ENCODE measurements around the gene MAP4K3. TPM values are rescaled to one million over a fixed set of nuclear protein-coding genes. Genes with fewer than 3 reads are reported as not detected.

The MAP4K3 gene
- total RNA-seq, 1 experiment from 2014 or later, result 21.4 TPM

DNA sequence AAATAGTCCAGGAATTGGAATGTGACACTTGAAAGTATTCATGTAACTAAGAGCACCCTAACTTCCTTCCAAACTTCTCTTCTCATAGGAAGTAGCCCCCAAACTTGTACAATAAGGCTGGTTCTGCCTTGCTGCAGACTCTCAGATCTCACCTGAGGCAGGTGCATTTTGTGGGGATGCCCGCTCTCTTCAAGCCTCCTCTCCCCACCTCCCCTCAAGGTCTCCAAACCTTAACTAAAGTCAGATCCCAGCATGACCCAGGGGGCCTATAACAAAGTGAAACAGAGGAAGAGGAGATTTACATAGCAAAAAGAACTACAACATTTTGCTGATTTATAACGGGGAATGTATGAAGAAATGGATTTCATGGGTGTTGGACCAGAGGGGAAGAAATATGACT, 216.9 kb downstream of the MAP4K3 start:
- CTCF ChIA-PET, result no interaction called here
- H3K4me2 ChIP-seq (ENCODE audit: low read length), result no peak overlapping the region
- no peak overlapping the region for H3K27ac ChIP-seq (ENCODE audit: low read depth, low read length)
- POLR2A ChIA-PET, result no interaction called here
- intact Hi-C loops (cut with micrococcal nuclease), result no loop called here
- H2AFZ ChIP-seq (ENCODE audit: low read depth, low read length, poor library complexity, severe bottlenecking), result no peak overlapping the region
- H4K20me1 ChIP-seq (ENCODE audit: insufficient read depth), result no peaks in the 10 kb centered on the region
- no peak for DNase-seq (ENCODE audit: low read depth, low spot score)
- H3K79me2 ChIP-seq (ENCODE audit: insufficient read depth, low read length), result no peaks in the 10 kb centered on the region
- no peaks in the 10 kb centered on the region for H3K36me3 ChIP-seq (ENCODE audit: control insufficient read depth in 1 of 2, insufficient read depth in 2 of 2, low read length in 2 of 2)
- RAD21 ChIA-PET (ENCODE audit: low non-redundant PET in 1 of 2, low total read pairs in 2 of 2, uncharacterized antibody in 2 of 2, unreplicated experiment in 2 of 2), result no interaction called here
- H3K4me1 ChIP-seq (ENCODE audit: control insufficient read depth in 1 of 2, insufficient read depth in 2 of 2, low read length in 2 of 2), result no peaks in the 10 kb centered on the region
- H3K9me3 ChIP-seq (ENCODE audit: control insufficient read depth in 1 of 2, insufficient read depth in 1 of 2, low read depth in 1 of 2, low read length in 2 of 2), result no peaks in the 10 kb centered on the region
- BruUV-seq (replicated peaks), result no TSS peak
- no peaks in the 10 kb centered on the region for H3K27me3 ChIP-seq (ENCODE audit: insufficient read depth, low read length)
- H3K4me3 ChIP-seq (replicated peaks in 1 of 2; ENCODE audit: low read depth in 1 of 2, low read length in 2 of 2), result no peak overlapping the region
- H3K9me2 ChIP-seq (ENCODE audit: insufficient read depth), result no peaks in the 10 kb centered on the region; the same call in 1 of the 2 replicates
- ATAC-seq, result no peak
- TF ChIP-seq SP1 (IDR thresholded peaks at IDR 0.05; ENCODE audit: low read depth), result no peak
- TF ChIP-seq, protein P1, sequence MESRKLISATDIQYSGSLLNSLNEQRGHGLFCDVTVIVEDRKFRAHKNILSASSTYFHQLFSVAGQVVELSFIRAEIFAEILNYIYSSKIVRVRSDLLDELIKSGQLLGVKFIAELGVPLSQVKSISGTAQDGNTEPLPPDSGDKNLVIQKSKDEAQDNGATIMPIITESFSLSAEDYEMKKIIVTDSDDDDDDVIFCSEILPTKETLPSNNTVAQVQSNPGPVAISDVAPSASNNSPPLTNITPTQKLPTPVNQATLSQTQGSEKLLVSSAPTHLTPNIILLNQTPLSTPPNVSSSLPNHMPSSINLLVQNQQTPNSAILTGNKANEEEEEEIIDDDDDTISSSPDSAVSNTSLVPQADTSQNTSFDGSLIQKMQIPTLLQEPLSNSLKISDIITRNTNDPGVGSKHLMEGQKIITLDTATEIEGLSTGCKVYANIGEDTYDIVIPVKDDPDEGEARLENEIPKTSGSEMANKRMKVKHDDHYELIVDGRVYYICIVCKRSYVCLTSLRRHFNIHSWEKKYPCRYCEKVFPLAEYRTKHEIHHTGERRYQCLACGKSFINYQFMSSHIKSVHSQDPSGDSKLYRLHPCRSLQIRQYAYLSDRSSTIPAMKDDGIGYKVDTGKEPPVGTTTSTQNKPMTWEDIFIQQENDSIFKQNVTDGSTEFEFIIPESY (IDR thresholded peaks at IDR 0.05; ENCODE audit: extremely low read depth, insufficient replicate concordance, low read length), result no peak
- no peak for TF ChIP-seq CBX3 (IDR thresholded peaks at IDR 0.05; ENCODE audit: low read depth)
- H3K9ac ChIP-seq (ENCODE audit: low read length), result no peak overlapping the region

DNA sequence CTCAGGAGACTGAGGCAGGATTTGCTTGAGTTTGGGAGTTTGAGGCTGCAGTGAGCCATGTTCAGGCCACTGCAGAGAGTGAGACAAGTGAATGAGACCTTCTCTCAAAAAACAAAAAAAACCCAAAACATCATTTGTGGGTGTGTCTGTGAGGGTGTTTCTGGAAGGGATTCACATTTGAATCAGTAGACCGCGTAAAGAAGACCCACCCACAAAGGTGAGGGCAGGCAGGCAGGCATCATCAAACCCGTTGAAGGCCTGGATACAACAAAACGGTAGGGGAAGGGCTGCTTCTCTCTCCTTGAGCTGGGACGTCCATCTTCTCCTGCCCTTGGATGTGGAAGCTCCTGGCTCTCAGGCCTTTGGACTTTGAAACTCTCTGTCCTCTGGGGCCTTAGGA, 218.7 kb downstream of the MAP4K3 start:
- BruUV-seq (replicated peaks), result no TSS peak

More for the DNA sequence above, 218.7 kb downstream of the MAP4K3 start:
- Histone ChIP-seq H3K79me2 (ENCODE audit: insufficient read depth, low read length) (no peaks in the 10 kb centered on the region), H3K27ac (ENCODE audit: low read depth, low read length) (no peak overlapping the region), H3K9me3 (ENCODE audit: control insufficient read depth in 1 of 2, insufficient read depth in 1 of 2, low read depth in 1 of 2, low read length in 2 of 2) (no peaks in the 10 kb centered on the region), H3K4me1 (ENCODE audit: control insufficient read depth in 1 of 2, insufficient read depth in 2 of 2, low read length in 2 of 2) (no peaks in the 10 kb centered on the region), H3K9ac (ENCODE audit: low read length) (no peak overlapping the region), H3K4me3 (replicated peaks in 1 of 2; ENCODE audit: low read depth in 1 of 2, low read length in 2 of 2) (no peak overlapping the region), H3K36me3 (ENCODE audit: control insufficient read depth in 1 of 2, insufficient read depth in 2 of 2, low read length in 2 of 2) (no peaks in the 10 kb centered on the region), H3K27me3 (ENCODE audit: insufficient read depth, low read length) (no peaks in the 10 kb centered on the region), H4K20me1 (ENCODE audit: insufficient read depth) (no peaks in the 10 kb centered on the region), H3K4me2 (ENCODE audit: low read length) (no peak overlapping the region), H2AFZ (ENCODE audit: low read depth, low read length, poor library complexity, severe bottlenecking) (no peak overlapping the region), H3K9me2 (ENCODE audit: insufficient read depth) (no peaks in the 10 kb centered on the region; the same call in 1 of the 2 replicates)
- TF ChIP-seq YY1 (IDR thresholded peaks at IDR 0.05; ENCODE audit: extremely low read depth, insufficient replicate concordance, low read depth, low read length) (no peak), SIN3A (IDR thresholded peaks at IDR 0.05; ENCODE audit: low read depth) (no peak), POLR2A (IDR thresholded peaks at IDR 0.05; ENCODE audit: borderline replicate concordance, extremely low read depth, insufficient read depth, insufficient read length) (no peak), POLR2AphosphoS5 (IDR thresholded peaks at IDR 0.05; ENCODE audit: low read depth, low read length) (no peak), TCF7L2 (IDR thresholded peaks at IDR 0.05; ENCODE audit: borderline replicate concordance, extremely low read depth, insufficient read depth, insufficient read length) (no peak), SP1 (IDR thresholded peaks at IDR 0.05; ENCODE audit: low read depth) (no peak), EZH2 (IDR thresholded peaks at IDR 0.05) (no peak), ZNF274 (IDR thresholded peaks at IDR 0.05; ENCODE audit: low read depth, low read length) (no peak), FOSL1 (IDR thresholded peaks at IDR 0.05; ENCODE audit: low read depth) (no peak)
- TF ChIP-seq, protein P1 (IDR thresholded peaks at IDR 0.05; ENCODE audit: extremely low read depth, insufficient replicate concordance, low read length), result no peak
- TF ChIP-seq, protein P2, sequence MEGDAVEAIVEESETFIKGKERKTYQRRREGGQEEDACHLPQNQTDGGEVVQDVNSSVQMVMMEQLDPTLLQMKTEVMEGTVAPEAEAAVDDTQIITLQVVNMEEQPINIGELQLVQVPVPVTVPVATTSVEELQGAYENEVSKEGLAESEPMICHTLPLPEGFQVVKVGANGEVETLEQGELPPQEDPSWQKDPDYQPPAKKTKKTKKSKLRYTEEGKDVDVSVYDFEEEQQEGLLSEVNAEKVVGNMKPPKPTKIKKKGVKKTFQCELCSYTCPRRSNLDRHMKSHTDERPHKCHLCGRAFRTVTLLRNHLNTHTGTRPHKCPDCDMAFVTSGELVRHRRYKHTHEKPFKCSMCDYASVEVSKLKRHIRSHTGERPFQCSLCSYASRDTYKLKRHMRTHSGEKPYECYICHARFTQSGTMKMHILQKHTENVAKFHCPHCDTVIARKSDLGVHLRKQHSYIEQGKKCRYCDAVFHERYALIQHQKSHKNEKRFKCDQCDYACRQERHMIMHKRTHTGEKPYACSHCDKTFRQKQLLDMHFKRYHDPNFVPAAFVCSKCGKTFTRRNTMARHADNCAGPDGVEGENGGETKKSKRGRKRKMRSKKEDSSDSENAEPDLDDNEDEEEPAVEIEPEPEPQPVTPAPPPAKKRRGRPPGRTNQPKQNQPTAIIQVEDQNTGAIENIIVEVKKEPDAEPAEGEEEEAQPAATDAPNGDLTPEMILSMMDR (IDR thresholded peaks at IDR 0.05 in 2 of 3, conservative IDR thresholded peaks at IDR 0.05 in 1 of 3; ENCODE audit: borderline replicate concordance in 1 of 3, insufficient read depth in 1 of 3, low read depth in 2 of 3, low read length in 2 of 3), result no peak
- TF ChIP-seq, protein P3, sequence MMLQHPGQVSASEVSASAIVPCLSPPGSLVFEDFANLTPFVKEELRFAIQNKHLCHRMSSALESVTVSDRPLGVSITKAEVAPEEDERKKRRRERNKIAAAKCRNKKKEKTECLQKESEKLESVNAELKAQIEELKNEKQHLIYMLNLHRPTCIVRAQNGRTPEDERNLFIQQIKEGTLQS (IDR thresholded peaks at IDR 0.05), result no peak
- no peak for ATAC-seq
- ChIA-PET POLR2A (no interaction called here), CTCF (no interaction called here), RAD21 (ENCODE audit: low non-redundant PET in 1 of 2, low total read pairs in 2 of 2, uncharacterized antibody in 2 of 2, unreplicated experiment in 2 of 2) (no interaction called here)
- intact Hi-C loops (cut with micrococcal nuclease), result no loop called here
- no peak for DNase-seq (ENCODE audit: low read depth, low spot score)
